HepG2 (cell line): ENCODE data around the gene CISD3. TPM values are rescaled to one million over a fixed set of nuclear protein-coding genes. Genes with fewer than 3 reads are reported as not detected.
A peak's percentile ranks its signal among the peaks of the same experiment; 100 is the strongest.

ENCODE experiments used
- FOXC1 ChIP-seq: sonication (generic); formaldehyde crosslinking; IDR thresholded peaks from 2 replicates; pipeline ENCODE4 v1.8.0; 2022; ENCODE audit warnings: mild to moderate bottlenecking, missing genetic modification reagents, borderline replicate concordance
- IRX3 ChIP-seq: sonication (generic); formaldehyde crosslinking; IDR thresholded peaks from 2 replicates; pipeline ENCODE4 v1.8.1; 2023; ENCODE audit warnings: mild to moderate bottlenecking, low read depth, missing genetic modification reagents, borderline replicate concordance
- MTA1 ChIP-seq: sonication (generic); formaldehyde crosslinking; IDR thresholded peaks from 2 replicates; pipeline ENCODE4 v1.4.0; 2020; ENCODE audit warnings: missing genetic modification reagents, mild to moderate bottlenecking, borderline replicate concordance
- PHF5A ChIP-seq: IDR thresholded peaks from one replicate; pipeline ENCODE4 v1.6.1; 2018; ENCODE audit warnings: low read depth, missing genetic modification reagents; ENCODE audit not compliant: unreplicated experiment
- POLR2A ChIP-seq, 2 experiments: IDR thresholded peaks; 2 replicates each; pipeline ENCODE4 v1.6.1; 2011; ENCODE audit warnings: low read depth in 2 of 2, low read length in 2 of 2, mild to moderate bottlenecking in 1 of 2, moderate library complexity in 1 of 2; ENCODE audit not compliant: insufficient read depth in 1 of 2
- PTBP1 ChIP-seq: fragments of 200-400 bp; formaldehyde crosslinking; IDR thresholded peaks from 2 replicates; pipeline ENCODE4 v1.6.1; 2018; ENCODE audit warnings: low read length, low read depth; ENCODE audit not compliant: poor library complexity, severe bottlenecking
- SIN3B ChIP-seq: fragments of 150-350 bp; IDR thresholded peaks from 2 replicates; pipeline ENCODE4 v1.6.1; 2014; ENCODE audit warnings: low read length
- SIX1 ChIP-seq: sonication (generic); formaldehyde crosslinking; IDR thresholded peaks from 2 replicates; pipeline ENCODE4 v1.4.0; 2020; ENCODE audit warnings: missing genetic modification reagents, borderline replicate concordance
- SOX13 ChIP-seq, 3 experiments: fragments of 450-650 bp in 1 of 3; sonication (generic) in 1 of 3; formaldehyde crosslinking in 1 of 3; IDR thresholded peaks in 2 of 3; conservative IDR thresholded peaks in 1 of 3; 2 replicates each; pipeline versions ENCODE4 v1.5.0 to v1.6.1; 2016 to 2020; ENCODE audit warnings: antibody characterized with exemption in 1 of 3, mild to moderate bottlenecking in 1 of 3, missing compliant biosample characterization in 1 of 3, missing genetic modification reagents in 1 of 3, moderate library complexity in 1 of 3
- SYNCRIP ChIP-seq: fragments of 200-400 bp; formaldehyde crosslinking; IDR thresholded peaks from 2 replicates; pipeline ENCODE4 v1.6.1; 2018; ENCODE audit warnings: mild to moderate bottlenecking, low read depth, low read length; ENCODE audit not compliant: insufficient read depth
- TOE1 ChIP-seq: sonication (generic); formaldehyde crosslinking; IDR thresholded peaks from 2 replicates; pipeline ENCODE4 v1.4.0; 2020; ENCODE audit warnings: mild to moderate bottlenecking, missing genetic modification reagents
- ZNF335 ChIP-seq: sonication (generic); formaldehyde crosslinking; IDR thresholded peaks from 2 replicates; pipeline ENCODE4 v1.4.0; 2020; ENCODE audit warnings: missing genetic modification reagents
- ZNF547 ChIP-seq: sonication (generic); formaldehyde crosslinking; IDR thresholded peaks from 2 replicates; pipeline ENCODE4 v1.5.1; 2020; ENCODE audit warnings: mild to moderate bottlenecking, missing genetic modification reagents
- ZNF737 ChIP-seq: sonication (generic); formaldehyde crosslinking; IDR thresholded peaks from 2 replicates; pipeline ENCODE4 v1.5.0; 2020; ENCODE audit warnings: missing genetic modification reagents, mild to moderate bottlenecking, borderline replicate concordance
- ZNF746 ChIP-seq: sonication (generic); formaldehyde crosslinking; IDR thresholded peaks from 2 replicates; pipeline ENCODE4 v1.8.0; 2022; ENCODE audit warnings: mild to moderate bottlenecking, missing genetic modification reagents
- ZNF839 ChIP-seq: sonication (generic); formaldehyde crosslinking; IDR thresholded peaks from 2 replicates; pipeline ENCODE4 v1.4.0; 2020; ENCODE audit warnings: missing genetic modification reagents, mild to moderate bottlenecking, borderline replicate concordance
- ZSCAN25 ChIP-seq: sonication (generic); formaldehyde crosslinking; IDR thresholded peaks from 2 replicates; pipeline ENCODE4 v1.8.0; 2022; ENCODE audit warnings: mild to moderate bottlenecking, missing genetic modification reagents
- ZZZ3 ChIP-seq: sonication (generic); formaldehyde crosslinking; IDR thresholded peaks from 2 replicates; pipeline ENCODE4 v1.4.0; 2020; ENCODE audit warnings: missing genetic modification reagents, mild to moderate bottlenecking, borderline replicate concordance
- polyA plus RNA-seq, 8 experiments: library from polyadenylated mRNA; depleted of rRNA in 3 of 8; stranded (reverse) in 7 of 8; unstranded in 1 of 8; fragments of >200 nt; fragmentation: Illumina TruSeq in 4 of 8; extraction: Trizol in 4 of 8; gene quantifications; 2 replicates each; pipeline versions ENCODE4 v1.2.1 to v1.2.3, GENCODE V29; 2011 to 2016; ENCODE audit warnings: low read depth in 4 of 8, missing spikeins in 1 of 8, mixed read lengths in 1 of 8; ENCODE audit not compliant: insufficient read depth in 1 of 8
- total RNA-seq, 5 experiments: library from RNA; depleted of rRNA; stranded (reverse); fragments of >200 nt; fragmentation: Illumina TruSeq; extraction: Trizol; gene quantifications; 2 replicates each; pipeline ENCODE4 v1.2.3, GENCODE V29; 2016; ENCODE audit warnings: low read depth in 1 of 5
- TF ChIP-seq, protein P1 (sequence below), 2 experiments: sonication (generic) in 1 of 2; formaldehyde crosslinking in 1 of 2; IDR thresholded peaks; 2 replicates each; pipeline versions ENCODE4 v1.6.1 to v1.9.0; 2014 to 2022; ENCODE audit warnings: antibody characterized with exemption in 1 of 2, borderline replicate concordance in 1 of 2, inconsistent platforms in 1 of 2, low read depth in 1 of 2, missing genetic modification reagents in 1 of 2
- TF ChIP-seq, protein P2 (sequence below): sonication (generic); formaldehyde crosslinking; IDR thresholded peaks from 2 replicates; pipeline ENCODE4 v1.8.0; 2022; ENCODE audit warnings: mild to moderate bottlenecking, missing genetic modification reagents, borderline replicate concordance

CISD3 gene
- total and polyA plus RNA-seq, 2 of the 13 experiments (the other 11 are each of a cell fraction or from before 2014, with no cell fraction given) = 30.0 to 34.1 TPM

DNA sequence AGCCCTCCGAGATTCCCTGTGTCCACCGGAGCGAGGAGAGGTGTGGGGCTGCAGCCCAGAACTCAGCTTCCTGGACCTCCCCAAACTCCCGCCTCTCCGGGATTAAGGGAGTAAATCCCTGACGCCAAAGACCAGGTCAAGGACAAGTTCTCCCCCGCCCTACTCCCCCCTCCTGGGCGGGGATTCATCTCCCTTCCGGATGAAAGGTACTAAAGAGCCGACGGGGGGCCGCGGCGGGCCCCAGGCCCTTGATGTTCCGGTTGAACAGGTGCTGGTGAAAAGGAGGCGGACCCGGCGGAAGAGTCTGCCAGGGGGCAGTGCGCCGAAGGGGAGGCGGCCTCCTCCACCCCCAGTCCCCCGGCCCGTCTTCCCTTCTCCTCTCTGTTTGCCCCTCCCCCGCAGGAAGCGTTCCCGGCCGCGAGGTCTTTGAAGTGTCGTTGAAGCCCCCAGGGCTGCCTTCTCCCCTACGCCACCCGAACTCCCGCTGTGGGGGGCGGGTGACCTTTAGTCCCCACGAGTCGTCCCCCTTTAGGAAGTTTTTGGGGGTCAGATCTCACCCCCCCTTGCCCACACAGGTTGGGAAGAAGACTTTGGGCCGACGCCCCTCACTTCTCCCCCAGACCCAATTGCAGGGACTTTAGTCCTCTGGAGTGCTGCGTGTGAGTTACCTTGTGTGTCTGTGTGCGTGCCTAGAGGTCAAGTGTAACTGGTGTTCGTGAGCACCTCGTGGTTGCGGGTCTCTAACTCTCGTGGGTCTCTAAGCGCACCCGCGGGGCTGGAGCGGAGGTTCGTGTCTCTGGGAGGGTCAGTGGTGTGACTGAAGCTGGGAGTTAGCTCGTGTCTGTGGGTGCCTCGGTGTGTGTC is 26.2 kb upstream of the CISD3 start (continued):
- TF ChIP-seq, protein P1, sequence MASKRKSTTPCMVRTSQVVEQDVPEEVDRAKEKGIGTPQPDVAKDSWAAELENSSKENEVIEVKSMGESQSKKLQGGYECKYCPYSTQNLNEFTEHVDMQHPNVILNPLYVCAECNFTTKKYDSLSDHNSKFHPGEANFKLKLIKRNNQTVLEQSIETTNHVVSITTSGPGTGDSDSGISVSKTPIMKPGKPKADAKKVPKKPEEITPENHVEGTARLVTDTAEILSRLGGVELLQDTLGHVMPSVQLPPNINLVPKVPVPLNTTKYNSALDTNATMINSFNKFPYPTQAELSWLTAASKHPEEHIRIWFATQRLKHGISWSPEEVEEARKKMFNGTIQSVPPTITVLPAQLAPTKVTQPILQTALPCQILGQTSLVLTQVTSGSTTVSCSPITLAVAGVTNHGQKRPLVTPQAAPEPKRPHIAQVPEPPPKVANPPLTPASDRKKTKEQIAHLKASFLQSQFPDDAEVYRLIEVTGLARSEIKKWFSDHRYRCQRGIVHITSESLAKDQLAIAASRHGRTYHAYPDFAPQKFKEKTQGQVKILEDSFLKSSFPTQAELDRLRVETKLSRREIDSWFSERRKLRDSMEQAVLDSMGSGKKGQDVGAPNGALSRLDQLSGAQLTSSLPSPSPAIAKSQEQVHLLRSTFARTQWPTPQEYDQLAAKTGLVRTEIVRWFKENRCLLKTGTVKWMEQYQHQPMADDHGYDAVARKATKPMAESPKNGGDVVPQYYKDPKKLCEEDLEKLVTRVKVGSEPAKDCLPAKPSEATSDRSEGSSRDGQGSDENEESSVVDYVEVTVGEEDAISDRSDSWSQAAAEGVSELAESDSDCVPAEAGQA (IDR thresholded peaks at IDR 0.05; ENCODE audit: low read depth) = peak; percentile 76
- TF ChIP-seq, protein P1 (CRISPR knock-in tag; IDR thresholded peaks at IDR 0.05; ENCODE audit: borderline replicate concordance) = peak; percentile 70
- TF ChIP-seq PHF5A (CRISPR knock-in tag) (peak; percentile 97), SYNCRIP (no peak), ZNF746 (CRISPR knock-in tag) (peak; percentile 100), PTBP1 (peak; percentile 92), ZZZ3 (CRISPR knock-in tag) (no peak), POLR2A (IDR thresholded peaks at IDR 0.05; ENCODE audit: insufficient read depth in 1 of 2, low read depth in 2 of 2, low read length in 2 of 2) (peak; percentile 82 to 90), SIN3B (peak; percentile 42; the same call in 1 of the 2 replicates), ZNF737 (CRISPR knock-in tag) (0 out of 2 replicates have a peak, but pooled peaks have one; percentile 50), ZNF335 (CRISPR knock-in tag) (peak; percentile 84), ZSCAN25 (CRISPR knock-in tag) (peak; percentile 95), MTA1 (CRISPR knock-in tag) (peak; percentile 87; the same call in 1 of the 2 replicates), TOE1 (CRISPR knock-in tag) (no peak; the same call in 1 of the 2 replicates), SIX1 (CRISPR knock-in tag) (peak; percentile 83; the same call in 1 of the 2 replicates), FOXC1 (CRISPR knock-in tag) (peak; percentile 50; the same call in 1 of the 2 replicates), IRX3 (peak; percentile 62; the same call in 1 of the 2 replicates), ZNF839 (peak; percentile 23; the same call in 1 of the 2 replicates), ZNF547 (no peak; the same call in 1 of the 2 replicates), SOX13 (IDR thresholded peaks at IDR 0.05) (peak; percentile 83), SOX13 (CRISPR knock-in tag; conservative IDR thresholded peaks at IDR 0.05 in 1 of 2, IDR thresholded peaks at IDR 0.05 in 1 of 2) (peak; percentile 78 to 97)
- TF ChIP-seq, protein P2, sequence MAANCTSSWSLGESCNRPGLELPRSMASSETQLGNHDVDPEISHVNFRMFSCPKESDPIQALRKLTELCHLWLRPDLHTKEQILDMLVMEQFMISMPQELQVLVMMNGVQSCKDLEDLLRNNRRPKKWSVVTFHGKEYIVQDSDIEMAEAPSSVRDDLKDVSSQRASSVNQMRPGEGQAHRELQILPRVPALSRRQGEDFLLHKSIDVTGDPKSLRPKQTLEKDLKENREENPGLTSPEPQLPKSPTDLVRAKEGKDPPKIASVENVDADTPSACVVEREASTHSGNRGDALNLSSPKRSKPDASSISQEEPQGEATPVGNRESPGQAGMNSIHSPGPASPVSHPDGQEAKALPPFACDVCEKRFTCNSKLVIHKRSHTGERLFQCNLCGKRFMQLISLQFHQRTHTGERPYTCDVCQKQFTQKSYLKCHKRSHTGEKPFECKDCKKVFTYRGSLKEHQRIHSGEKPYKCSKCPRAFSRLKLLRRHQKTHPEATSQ = peak; percentile 80
